ENCODE data around the gene CHD1L. TPM values are rescaled to one million over a fixed set of nuclear protein-coding genes. Genes with fewer than 3 reads are reported as not detected.

The CHD1L gene
- polyA plus RNA-seq, 1 donor from 2014 or later: 29.5 TPM

GRCh38 chr1:147214842-147215539 is 27.5 kb upstream of the CHD1L start:
- Histone ChIP-seq H3K9ac (ENCODE audit: low read length) (no peak overlapping the region), H3K9me2 (ENCODE audit: insufficient read depth, low read length) (no peaks in the 10 kb centered on the region), H4K20me1 (ENCODE audit: insufficient read depth) (no peaks in the 10 kb centered on the region), H3K4me3 (ENCODE audit: low read length) (no peak overlapping the region), H3K79me2 (replicated peaks; ENCODE audit: insufficient read depth, low read length) (no peaks in the 10 kb centered on the region), H2AFZ (ENCODE audit: low read depth, low read length) (no peak overlapping the region), H3K4me2 (ENCODE audit: low read length) (no peak overlapping the region), H3K9me3 (ENCODE audit: low read length) (no peaks in the 10 kb centered on the region), H3K27me3 (ENCODE audit: insufficient read depth, low read depth, low read length) (no peaks in the 10 kb centered on the region), H3K27ac (ENCODE audit: low read length) (no peak overlapping the region), H3F3A (ENCODE audit: insufficient read depth, low read length, poor library complexity, severe bottlenecking) (no peaks in the 10 kb centered on the region), H3K36me3 (ENCODE audit: insufficient read depth, low read length) (no peaks in the 10 kb centered on the region)
- TF ChIP-seq POLR2AphosphoS5 (IDR thresholded peaks at IDR 0.05) (no peak), EZH2 (IDR thresholded peaks at IDR 0.05; ENCODE audit: borderline replicate concordance, insufficient read depth, low read length, poor library complexity, severe bottlenecking) (no peak), SMC3 (conservative IDR thresholded peaks at IDR 0.05; ENCODE audit: poor library complexity) (no peak), MXI1 (conservative IDR thresholded peaks at IDR 0.05; ENCODE audit: poor library complexity, severe bottlenecking) (no peak), EP300 (conservative IDR thresholded peaks at IDR 0.05; ENCODE audit: poor library complexity, severe bottlenecking) (no peak), CTCF (IDR thresholded peaks at IDR 0.05; ENCODE audit: poor library complexity, severe bottlenecking) (no peak), RAD21 (conservative IDR thresholded peaks at IDR 0.05) (no peak), TAF1 (IDR thresholded peaks at IDR 0.05; ENCODE audit: low read depth) (no peak)
- TF ChIP-seq, protein P1, sequence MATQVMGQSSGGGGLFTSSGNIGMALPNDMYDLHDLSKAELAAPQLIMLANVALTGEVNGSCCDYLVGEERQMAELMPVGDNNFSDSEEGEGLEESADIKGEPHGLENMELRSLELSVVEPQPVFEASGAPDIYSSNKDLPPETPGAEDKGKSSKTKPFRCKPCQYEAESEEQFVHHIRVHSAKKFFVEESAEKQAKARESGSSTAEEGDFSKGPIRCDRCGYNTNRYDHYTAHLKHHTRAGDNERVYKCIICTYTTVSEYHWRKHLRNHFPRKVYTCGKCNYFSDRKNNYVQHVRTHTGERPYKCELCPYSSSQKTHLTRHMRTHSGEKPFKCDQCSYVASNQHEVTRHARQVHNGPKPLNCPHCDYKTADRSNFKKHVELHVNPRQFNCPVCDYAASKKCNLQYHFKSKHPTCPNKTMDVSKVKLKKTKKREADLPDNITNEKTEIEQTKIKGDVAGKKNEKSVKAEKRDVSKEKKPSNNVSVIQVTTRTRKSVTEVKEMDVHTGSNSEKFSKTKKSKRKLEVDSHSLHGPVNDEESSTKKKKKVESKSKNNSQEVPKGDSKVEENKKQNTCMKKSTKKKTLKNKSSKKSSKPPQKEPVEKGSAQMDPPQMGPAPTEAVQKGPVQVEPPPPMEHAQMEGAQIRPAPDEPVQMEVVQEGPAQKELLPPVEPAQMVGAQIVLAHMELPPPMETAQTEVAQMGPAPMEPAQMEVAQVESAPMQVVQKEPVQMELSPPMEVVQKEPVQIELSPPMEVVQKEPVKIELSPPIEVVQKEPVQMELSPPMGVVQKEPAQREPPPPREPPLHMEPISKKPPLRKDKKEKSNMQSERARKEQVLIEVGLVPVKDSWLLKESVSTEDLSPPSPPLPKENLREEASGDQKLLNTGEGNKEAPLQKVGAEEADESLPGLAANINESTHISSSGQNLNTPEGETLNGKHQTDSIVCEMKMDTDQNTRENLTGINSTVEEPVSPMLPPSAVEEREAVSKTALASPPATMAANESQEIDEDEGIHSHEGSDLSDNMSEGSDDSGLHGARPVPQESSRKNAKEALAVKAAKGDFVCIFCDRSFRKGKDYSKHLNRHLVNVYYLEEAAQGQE (IDR thresholded peaks at IDR 0.05; ENCODE audit: borderline replicate concordance): no peak

DNA sequence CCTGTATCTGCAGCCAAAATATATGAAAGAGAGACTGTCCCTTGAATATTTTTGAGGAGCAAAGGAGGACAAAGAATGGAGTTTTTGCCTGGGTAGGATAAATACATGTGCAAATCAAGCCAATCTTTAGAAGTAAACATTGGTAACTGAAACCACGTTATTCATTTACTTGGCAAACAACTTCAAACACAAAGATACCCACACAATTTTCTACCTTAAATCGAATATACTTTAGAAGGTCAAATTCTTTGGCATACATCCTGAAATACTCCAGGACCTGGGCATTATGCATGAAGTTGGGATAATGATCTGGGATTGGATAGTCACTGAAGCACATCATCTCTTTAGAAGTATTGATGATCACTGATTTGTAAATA is 27.0 kb upstream of the CHD1L start:
- no peaks in the 10 kb centered on the region for H3K36me3 ChIP-seq (ENCODE audit: insufficient read depth, low read length)
- no peaks in the 10 kb centered on the region for H3K9me3 ChIP-seq (ENCODE audit: low read length)
- H3K27me3 ChIP-seq (ENCODE audit: insufficient read depth, low read depth, low read length): no peaks in the 10 kb centered on the region
- H3K27ac ChIP-seq (ENCODE audit: low read length): no peak overlapping the region
- no peaks in the 10 kb centered on the region for H3K9me2 ChIP-seq (ENCODE audit: insufficient read depth, low read length)
- no peaks in the 10 kb centered on the region for H3F3A ChIP-seq (ENCODE audit: insufficient read depth, low read length, poor library complexity, severe bottlenecking)
- H2AFZ ChIP-seq (ENCODE audit: low read depth, low read length): no peak overlapping the region
- no peak overlapping the region for H3K4me3 ChIP-seq (ENCODE audit: low read length)
- H4K20me1 ChIP-seq (ENCODE audit: insufficient read depth): no peaks in the 10 kb centered on the region
- H3K4me2 ChIP-seq (ENCODE audit: low read length): no peak overlapping the region
- TF ChIP-seq MXI1 (conservative IDR thresholded peaks at IDR 0.05; ENCODE audit: poor library complexity, severe bottlenecking) (no peak), CTCF (IDR thresholded peaks at IDR 0.05; ENCODE audit: poor library complexity, severe bottlenecking) (no peak), POLR2AphosphoS5 (IDR thresholded peaks at IDR 0.05) (no peak), EZH2 (IDR thresholded peaks at IDR 0.05; ENCODE audit: borderline replicate concordance, insufficient read depth, low read length, poor library complexity, severe bottlenecking) (no peak), SMC3 (conservative IDR thresholded peaks at IDR 0.05; ENCODE audit: poor library complexity) (no peak), EP300 (conservative IDR thresholded peaks at IDR 0.05; ENCODE audit: poor library complexity, severe bottlenecking) (no peak), TAF1 (IDR thresholded peaks at IDR 0.05; ENCODE audit: low read depth) (no peak), RAD21 (conservative IDR thresholded peaks at IDR 0.05) (no peak)
- TF ChIP-seq, protein P1 (IDR thresholded peaks at IDR 0.05; ENCODE audit: borderline replicate concordance): no peak
- no peaks in the 10 kb centered on the region for H3K79me2 ChIP-seq (replicated peaks; ENCODE audit: insufficient read depth, low read length)
- H3K9ac ChIP-seq (ENCODE audit: low read length): no peak overlapping the region
